ENCODE data around the gene COL23A1. TPM values are rescaled to one million over a fixed set of nuclear protein-coding genes. Genes with fewer than 3 reads are reported as not detected.
A peak's percentile ranks its signal among the peaks of the same experiment; 100 is the strongest.

Gene COL23A1
- total and polyA plus RNA-seq, 4 donors = 0.76 to 4.4 (median 1.3) TPM

DNA sequence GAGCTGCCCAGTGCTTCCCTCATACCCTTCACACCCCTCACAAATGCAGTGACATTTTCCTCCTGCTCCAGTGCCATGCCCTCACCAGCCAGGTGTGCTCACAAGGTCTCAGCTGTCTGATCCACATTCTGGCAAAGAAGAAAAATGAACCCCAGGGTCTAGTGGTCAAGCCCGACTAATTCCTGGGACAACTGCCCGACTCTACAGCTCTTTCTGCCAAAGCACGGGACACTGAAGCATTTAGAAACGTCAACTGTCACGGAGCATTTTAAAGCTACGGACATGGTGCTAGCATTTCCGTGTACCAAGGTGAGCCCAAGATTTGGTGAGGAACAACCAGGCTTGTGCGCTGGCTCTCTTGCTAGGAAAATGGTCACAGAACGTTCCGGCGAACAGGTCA, 300.8 kb downstream of the COL23A1 start:
- no peak for ATAC-seq (ENCODE audit: insufficient read depth, low FRiP score)
- no peak overlapping the region for H3K27ac ChIP-seq (ENCODE audit: low read depth in 1 of 2, low read length in 1 of 2)
- H3K4me3 ChIP-seq = no peak overlapping the region
- H3K27me3 ChIP-seq (ENCODE audit: control insufficient read depth in 3 of 3, insufficient read depth in 3 of 3, low read length in 2 of 3) = no peaks in the 10 kb centered on the region
- H3K9me3 ChIP-seq (ENCODE audit: control insufficient read depth in 4 of 4, insufficient read depth in 3 of 4, low read length in 3 of 4) = no peaks in the 10 kb centered on the region
- no peaks in the 10 kb centered on the region for H3K36me3 ChIP-seq (ENCODE audit: control insufficient read depth in 4 of 4, insufficient read depth in 4 of 4, low read length in 4 of 4)
- no peak for DNase-seq
- no peak for TF ChIP-seq CTCF (IDR thresholded peaks at IDR 0.05; ENCODE audit: control extremely low read depth, extremely low read depth)
- peaks cover 0 to 25% (median 11%) of the 10 kb centered on the region in 5 donors for H3K4me1 ChIP-seq (ENCODE audit: control insufficient read depth in 5 of 5, insufficient read depth in 5 of 5, low read length in 5 of 5)
- 72 to 90% methylated on average over 11 of the region's 11 CpGs for WGBS, 2 donors
- H3K9ac ChIP-seq (ENCODE audit: insufficient read depth in 1 of 2, low read length in 2 of 2) = peak overlapping the region in 1 of 2 donors; percentile 19

DNA sequence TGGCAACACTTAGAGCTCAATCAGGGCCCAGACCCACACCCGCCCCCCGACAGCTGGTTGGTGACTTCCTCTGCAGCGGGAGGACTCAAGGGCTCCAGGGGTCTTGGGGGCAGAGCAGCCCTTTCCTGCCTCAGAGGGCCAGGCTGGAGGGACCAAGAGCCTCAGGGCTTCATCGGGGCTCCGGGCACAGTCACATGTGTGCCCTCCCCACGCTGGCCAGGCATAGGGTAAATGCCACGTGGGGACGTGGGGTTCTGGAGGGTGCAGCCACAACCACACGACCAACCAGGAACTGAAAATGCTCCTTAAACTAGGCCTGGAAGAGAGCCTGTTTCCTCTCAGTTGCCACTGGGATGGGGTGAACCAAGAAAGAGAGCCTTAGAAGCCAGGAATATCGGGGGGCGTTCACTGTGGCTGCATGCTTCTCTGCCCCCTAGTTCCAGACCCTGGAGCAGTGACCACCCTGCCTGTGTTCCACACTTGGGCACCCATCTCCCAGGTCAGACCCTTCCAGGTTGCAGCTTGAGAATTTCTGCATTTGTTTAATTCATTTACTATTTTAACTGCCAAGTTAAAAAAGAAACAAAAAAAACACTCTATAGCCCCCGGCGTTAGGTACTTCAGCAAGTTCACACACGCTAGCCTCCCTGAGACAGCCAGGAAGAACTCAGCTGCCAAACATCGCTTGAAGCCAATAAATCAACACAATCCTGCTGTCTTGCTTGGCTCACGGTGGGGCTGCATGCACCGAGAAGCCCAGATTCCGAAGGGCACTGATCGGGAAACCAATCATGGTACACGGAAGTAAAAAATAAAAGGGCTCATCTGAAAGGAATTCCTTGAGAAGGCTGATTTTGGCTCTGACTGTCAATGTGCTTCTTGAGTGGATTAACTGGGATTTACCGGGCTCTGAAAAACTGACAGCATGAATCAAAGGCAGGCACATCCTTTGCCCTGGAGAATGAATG, 301.5 kb downstream of the COL23A1 start:
- ATAC-seq (ENCODE audit: insufficient read depth, low FRiP score) (no peak), DNase-seq (peak in 2 of 3 donors; percentile 33 to 56)
- H3K9ac ChIP-seq (ENCODE audit: insufficient read depth in 1 of 2, low read length in 2 of 2) = no peak overlapping the region
- H3K4me3 ChIP-seq = no peak overlapping the region
- no peak for TF ChIP-seq CTCF (IDR thresholded peaks at IDR 0.05; ENCODE audit: control extremely low read depth, extremely low read depth)
- no peak overlapping the region for H3K27ac ChIP-seq (ENCODE audit: low read depth in 1 of 2, low read length in 1 of 2)
- peaks cover 0 to 25% (median 11%) of the 10 kb centered on the region in 5 donors for H3K4me1 ChIP-seq (ENCODE audit: control insufficient read depth in 5 of 5, insufficient read depth in 5 of 5, low read length in 5 of 5)
- peaks cover 0 to 4% (median 0%) of the 10 kb centered on the region in 4 donors for H3K9me3 ChIP-seq (ENCODE audit: control insufficient read depth in 4 of 4, insufficient read depth in 3 of 4, low read length in 3 of 4)
- 46 to 57% methylated on average over 21 of the region's 21 CpGs for WGBS, 2 donors
- no peaks in the 10 kb centered on the region for H3K36me3 ChIP-seq (ENCODE audit: control insufficient read depth in 4 of 4, insufficient read depth in 4 of 4, low read length in 4 of 4)
- H3K27me3 ChIP-seq (ENCODE audit: control insufficient read depth in 3 of 3, insufficient read depth in 3 of 3, low read length in 2 of 3) = no peaks in the 10 kb centered on the region

DNA sequence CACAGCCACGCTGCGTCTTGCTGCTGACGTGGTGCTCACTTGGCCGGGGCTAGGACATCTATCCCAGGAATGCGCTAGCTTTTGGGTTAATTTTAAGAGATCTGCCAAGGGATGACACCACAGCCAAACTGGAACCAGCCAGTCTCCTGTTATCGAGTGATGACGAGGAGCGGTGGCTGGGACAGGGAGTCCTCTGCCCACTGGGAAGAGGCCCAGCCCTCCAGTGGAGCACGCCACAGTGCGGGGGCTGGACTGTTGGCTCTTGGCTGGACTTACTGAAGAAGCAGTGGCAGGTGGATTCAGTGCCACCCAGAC, 302.4 kb downstream of the COL23A1 start:
- peaks cover 0 to 5% (median 0%) of the 10 kb centered on the region in 4 donors for H3K9me3 ChIP-seq (ENCODE audit: control insufficient read depth in 4 of 4, insufficient read depth in 3 of 4, low read length in 3 of 4)
- ATAC-seq (ENCODE audit: insufficient read depth, low FRiP score) (no peak), DNase-seq (peak in 1 of 3 donors; percentile 33)
- H3K4me1 ChIP-seq (ENCODE audit: control insufficient read depth in 5 of 5, insufficient read depth in 5 of 5, low read length in 5 of 5) = peaks cover 0 to 25% (median 11%) of the 10 kb centered on the region in 5 donors
- H3K27ac ChIP-seq (ENCODE audit: low read depth in 1 of 2, low read length in 1 of 2) = no peak overlapping the region
- no peaks in the 10 kb centered on the region for H3K36me3 ChIP-seq (ENCODE audit: control insufficient read depth in 4 of 4, insufficient read depth in 4 of 4, low read length in 4 of 4)
- H3K27me3 ChIP-seq (ENCODE audit: control insufficient read depth in 3 of 3, insufficient read depth in 3 of 3, low read length in 2 of 3) = no peaks in the 10 kb centered on the region
- no peak overlapping the region for H3K4me3 ChIP-seq
- TF ChIP-seq CTCF (IDR thresholded peaks at IDR 0.05; ENCODE audit: control extremely low read depth, extremely low read depth) = no peak
- no peak overlapping the region for H3K9ac ChIP-seq (ENCODE audit: insufficient read depth in 1 of 2, low read length in 2 of 2)
- WGBS, 2 donors = 85 to 92% methylated on average over 10 of the region's 10 CpGs
